ENCODE measurements around the gene HVCN1.
"Not testable (repeated sequence)": the region's sequence is repeated elsewhere in the genome, so short reads cannot be mapped to it uniquely, and the experiment has no call there.

The HVCN1 gene, protein sequence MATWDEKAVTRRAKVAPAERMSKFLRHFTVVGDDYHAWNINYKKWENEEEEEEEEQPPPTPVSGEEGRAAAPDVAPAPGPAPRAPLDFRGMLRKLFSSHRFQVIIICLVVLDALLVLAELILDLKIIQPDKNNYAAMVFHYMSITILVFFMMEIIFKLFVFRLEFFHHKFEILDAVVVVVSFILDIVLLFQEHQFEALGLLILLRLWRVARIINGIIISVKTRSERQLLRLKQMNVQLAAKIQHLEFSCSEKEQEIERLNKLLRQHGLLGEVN

GRCh38 chr12:110688446-110689280 is at the start of gene HVCN1:
HVCN1 (minus strand) TSS chr12:110689115; CDS start chr12:110683245, 5,870 bp downstream.
- no peak for DNase-seq (ENCODE audit: low read depth in 2 of 2, low spot score in 1 of 2)

- no peak for DNase-seq (ENCODE audit: low read depth in 2 of 2, low spot score in 1 of 2)
These were observed 48.6 kb upstream of the HVCN1 start for GRCh38 chr12:110737532-110737931.

DNA sequence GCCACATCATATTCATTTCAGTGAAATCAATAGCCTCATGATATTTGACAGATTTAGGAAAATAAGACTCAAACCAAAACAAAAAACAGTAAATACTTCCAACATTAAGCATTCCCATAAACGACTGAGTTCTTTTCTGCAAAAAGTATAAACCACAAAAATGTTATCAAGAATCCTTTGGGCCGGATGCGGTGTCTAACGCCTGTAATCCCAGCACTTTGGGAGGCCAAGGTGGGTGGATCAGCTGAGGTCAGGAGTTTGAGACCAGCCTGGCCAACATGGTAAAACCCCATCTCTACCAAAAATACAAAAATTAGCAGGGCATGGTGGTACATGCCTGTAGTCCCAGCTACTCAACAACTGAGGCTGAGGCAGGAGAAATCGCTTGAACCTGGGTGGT is 48.1 kb upstream of the HVCN1 start:
- DNase-seq (ENCODE audit: low read depth in 2 of 2, low spot score in 1 of 2): not testable (repeated sequence)

GRCh38 chr12:110733900-110734299 is 45.0 kb upstream of the HVCN1 start:
- no peak for DNase-seq (ENCODE audit: low read depth in 2 of 2, low spot score in 1 of 2)

- DNase-seq (ENCODE audit: low read depth in 2 of 2, low spot score in 1 of 2): no peak
These were observed 44.3 kb upstream of the HVCN1 start for GRCh38 chr12:110733089-110733715.

- no peak for DNase-seq (ENCODE audit: low read depth in 2 of 2, low spot score in 1 of 2)
These were observed 43.7 kb upstream of the HVCN1 start for GRCh38 chr12:110732572-110732971.

DNA sequence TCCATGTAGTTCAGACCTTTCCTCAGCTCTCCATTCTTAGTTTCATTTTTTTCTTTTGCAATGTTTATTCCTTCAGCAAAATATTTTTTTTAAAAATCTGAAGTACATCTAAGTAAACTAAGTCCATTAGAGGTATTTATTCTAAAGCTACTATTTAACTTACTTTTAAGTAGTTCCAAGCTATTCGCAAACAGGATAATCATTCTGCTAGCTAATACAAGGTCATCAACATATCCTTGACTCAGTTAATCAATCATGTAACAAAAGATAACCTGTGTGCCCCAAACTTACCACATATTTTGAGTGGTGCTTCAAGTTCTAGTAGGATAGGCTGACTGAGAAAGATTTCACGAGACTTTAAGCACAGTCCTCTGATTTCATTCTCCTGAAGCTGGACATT is 42.6 kb upstream of the HVCN1 start:
- no peak for DNase-seq (ENCODE audit: low read depth in 2 of 2, low spot score in 1 of 2)

DNA sequence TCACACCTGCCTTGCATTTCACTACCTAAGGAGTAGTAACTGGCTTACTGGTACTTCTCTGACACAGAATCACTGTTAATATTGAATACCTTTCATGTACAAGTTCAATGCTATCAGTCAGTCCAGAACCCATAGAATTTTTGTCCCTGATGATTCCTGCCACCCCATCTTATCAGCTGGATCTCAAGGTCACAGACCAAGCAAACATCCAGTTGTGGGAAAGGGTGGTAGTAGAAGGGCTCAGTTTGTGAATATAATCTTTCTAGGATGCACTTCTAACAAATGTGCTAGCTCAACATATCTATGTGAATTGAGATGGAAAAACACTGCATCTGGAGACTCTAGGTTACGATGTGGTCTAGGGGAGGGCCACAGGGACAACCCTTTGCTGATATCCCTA is 39.7 kb upstream of the HVCN1 start:
- DNase-seq (ENCODE audit: low read depth in 2 of 2, low spot score in 1 of 2): no peak

- DNase-seq (ENCODE audit: low read depth in 2 of 2, low spot score in 1 of 2): no peak
These were observed 37.9 kb upstream of the HVCN1 start for GRCh38 chr12:110726708-110727369.

DNA sequence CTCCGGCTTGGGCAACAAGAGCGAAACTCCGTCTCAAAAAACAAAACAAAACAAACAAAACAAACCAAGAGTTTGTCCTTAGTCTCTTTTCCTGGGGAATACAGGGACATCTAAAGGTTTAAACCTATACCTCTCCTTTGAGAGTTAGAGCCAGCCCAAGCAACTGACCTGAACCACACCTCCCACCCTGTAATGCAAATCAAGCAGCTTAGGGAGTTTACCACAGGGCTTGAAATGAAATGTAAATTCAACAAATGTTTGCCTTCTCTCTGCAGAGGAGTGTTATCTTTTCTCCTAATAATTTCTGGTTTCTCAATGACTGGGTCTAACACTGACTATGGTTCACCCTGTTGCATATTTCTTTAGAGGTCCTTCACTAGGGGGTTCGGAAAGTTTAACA is 37.1 kb upstream of the HVCN1 start:
- no peak for DNase-seq (ENCODE audit: low read depth in 2 of 2, low spot score in 1 of 2)

DNA sequence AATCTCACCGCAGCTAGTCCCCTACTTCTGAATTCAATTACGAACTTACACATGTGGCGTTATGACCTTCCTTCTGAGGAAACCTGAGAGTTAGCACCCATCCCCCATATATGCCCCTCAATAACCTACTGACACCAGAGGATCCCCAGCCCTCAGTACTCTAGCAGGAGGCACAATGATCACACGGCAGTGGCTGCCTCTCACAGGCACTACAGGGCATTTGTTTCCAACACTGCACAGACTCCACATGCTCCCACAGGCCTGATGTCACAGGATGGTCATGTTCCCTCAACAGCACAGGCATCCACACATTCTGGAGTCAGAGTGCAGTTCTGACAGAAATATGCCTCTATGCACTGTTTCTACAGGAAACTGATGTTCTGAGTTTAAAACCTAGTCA is 36.4 kb upstream of the HVCN1 start:
- no peak for DNase-seq (ENCODE audit: low read depth in 2 of 2, low spot score in 1 of 2)

GRCh38 chr12:110722892-110723291 is 34.0 kb upstream of the HVCN1 start:
- DNase-seq (ENCODE audit: low read depth in 2 of 2, low spot score in 1 of 2): not testable (repeated sequence)

DNA sequence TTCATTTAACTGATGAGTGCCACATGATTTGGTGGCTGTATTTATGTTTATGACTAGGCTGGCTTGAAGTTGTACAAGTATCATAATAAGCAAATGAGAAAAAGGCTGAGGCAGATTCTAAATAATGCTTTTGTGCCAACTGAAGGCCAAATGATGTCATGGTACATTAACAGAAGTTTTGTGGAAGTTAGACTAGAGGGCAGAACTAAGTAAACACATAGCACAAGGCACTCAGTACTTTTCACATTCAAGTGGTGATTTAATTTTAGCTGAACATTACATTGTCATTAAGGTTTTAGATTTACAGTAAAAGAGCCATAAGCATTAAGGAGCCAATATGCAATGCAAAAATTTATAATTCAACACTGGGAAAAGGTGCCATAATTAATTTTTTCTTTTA is 32.7 kb upstream of the HVCN1 start:
- no peak for DNase-seq (ENCODE audit: low read depth in 2 of 2, low spot score in 1 of 2)

DNA sequence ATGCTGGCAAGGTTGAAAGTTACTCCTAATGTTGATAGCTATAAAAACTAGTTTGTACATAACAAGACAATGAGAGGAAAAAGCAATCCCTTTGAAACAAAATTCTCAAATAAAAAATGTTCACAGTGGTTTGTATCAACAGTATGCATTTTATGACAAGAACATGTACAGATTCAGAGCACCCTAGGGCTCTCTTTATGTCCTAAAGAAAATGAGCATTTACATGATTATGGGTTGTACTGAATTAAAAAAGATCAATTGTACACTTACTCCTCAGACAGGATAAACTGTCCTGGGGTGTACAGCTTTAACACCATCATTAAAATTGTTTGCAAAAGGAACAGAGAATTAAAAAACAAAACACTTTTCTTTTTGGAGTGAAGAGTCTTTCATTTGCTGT is 31.6 kb upstream of the HVCN1 start:
- no peak for DNase-seq (ENCODE audit: low read depth in 2 of 2, low spot score in 1 of 2)

DNA sequence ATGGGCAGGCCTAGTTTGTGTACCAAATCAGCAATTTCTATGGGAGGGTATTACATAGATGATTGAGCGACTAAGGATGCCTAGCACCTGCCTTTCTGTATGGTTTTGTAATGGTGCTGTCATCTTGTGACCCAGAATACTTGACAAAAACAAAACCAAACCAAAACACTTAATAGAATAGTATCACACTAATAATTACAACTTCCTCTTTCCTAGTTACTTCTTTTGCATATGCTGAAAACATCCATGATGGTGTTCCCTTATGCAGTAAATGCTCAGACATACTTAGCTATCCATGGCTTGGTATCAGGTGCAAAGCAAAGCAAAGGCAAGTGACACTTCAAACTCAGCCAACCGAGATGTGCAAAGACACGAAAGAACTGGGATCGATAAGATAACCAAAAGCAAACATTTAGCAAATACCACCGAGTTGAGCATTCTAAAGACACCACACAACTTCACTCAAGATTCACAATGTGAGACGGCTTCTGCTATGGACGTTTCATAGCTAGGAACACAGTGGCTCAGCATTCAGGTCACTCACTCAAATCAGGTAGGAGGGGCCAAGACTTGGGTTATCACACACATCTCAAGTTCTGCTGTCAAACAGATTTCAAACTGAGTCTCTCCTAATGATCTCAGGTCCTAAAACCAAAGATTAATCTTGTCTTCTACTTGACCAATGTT is 29.4 kb upstream of the HVCN1 start:
- DNase-seq (ENCODE audit: low read depth in 2 of 2, low spot score in 1 of 2): no peak

- DNase-seq (ENCODE audit: low read depth in 2 of 2, low spot score in 1 of 2): no peak
These were observed 28.1 kb upstream of the HVCN1 start for GRCh38 chr12:110717037-110717436.

DNA sequence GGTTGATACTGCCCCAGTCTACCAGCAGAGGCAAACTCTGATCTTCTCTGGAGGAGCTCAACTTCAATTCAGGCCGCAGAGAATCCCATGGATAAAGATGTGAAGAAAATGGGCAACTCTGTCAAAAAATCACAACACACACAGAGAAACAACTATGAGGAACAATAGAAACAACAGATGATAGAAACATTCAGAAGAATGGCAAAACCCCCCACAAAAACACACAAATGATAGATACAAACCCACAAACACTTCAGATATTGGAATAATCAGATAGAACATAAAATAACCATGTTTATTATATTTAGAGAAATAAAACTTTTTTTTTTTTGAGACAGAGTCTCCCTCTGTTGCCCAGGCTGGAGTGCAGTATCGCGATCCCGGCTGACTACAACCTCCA is 20.0 kb upstream of the HVCN1 start:
- no peak for DNase-seq (ENCODE audit: low read depth in 2 of 2, low spot score in 1 of 2)

DNA sequence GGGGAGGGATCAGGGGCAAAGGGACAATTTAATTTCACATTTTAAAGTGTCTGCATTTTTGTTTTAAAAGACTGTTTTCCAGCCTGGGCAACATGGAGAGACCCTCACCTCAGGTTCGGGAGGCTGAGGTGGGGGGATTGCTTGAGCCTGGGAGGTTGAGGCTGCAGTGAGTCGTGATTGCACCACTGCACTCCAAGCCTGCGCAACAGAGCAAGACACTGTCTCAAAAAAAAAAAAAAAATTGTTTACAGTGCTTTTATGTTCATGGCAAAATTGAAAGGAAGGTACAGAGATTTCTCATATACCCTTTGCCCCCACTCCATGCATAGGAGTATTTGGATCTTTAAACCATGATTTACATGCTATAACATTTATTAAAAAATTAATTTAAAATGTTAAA is 16.4 kb upstream of the HVCN1 start:
- no peak for DNase-seq (ENCODE audit: low read depth in 2 of 2, low spot score in 1 of 2)

- DNase-seq (ENCODE audit: low read depth in 2 of 2, low spot score in 1 of 2): no peak
These were observed 15.8 kb upstream of the HVCN1 start for GRCh38 chr12:110704750-110705149.

DNA sequence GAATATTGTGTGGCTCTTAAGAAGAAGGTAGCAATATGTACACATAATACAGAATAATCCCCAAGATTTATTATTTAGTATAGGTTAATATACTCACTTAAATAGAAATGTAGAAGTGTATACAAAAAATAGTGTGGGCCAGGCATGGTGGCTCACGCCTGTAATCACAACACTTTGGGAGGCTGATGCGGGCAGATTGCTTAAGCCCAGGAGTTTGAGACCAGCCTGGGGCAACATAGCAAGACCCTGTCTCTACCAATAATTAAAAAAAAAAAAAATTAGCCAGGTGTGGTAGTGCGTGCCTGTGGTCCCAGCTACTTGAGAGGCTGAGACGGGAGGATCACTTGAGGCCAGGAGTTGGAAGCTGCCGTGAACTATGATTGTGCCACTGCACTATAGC is 15.3 kb upstream of the HVCN1 start:
- no peak for DNase-seq (ENCODE audit: low read depth in 2 of 2, low spot score in 1 of 2)

DNA sequence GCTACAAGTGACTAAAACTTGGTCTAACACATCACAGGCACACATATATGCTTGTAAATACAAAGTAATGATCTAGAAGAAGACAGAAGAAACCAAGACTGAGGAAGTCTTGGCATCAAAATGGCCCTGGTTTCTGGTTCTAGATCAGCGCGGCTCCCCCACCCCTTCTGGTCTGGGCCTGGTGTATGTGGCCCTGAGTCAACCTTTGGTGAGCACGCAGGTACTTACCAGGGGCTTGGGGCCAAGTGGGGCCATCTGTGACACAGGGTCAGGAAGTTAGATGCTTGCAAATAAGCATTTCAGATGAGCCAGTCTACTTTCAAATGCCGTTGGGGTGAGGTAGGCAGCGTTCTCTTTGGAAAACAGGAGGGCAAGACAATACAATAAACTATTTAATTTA is 13.2 kb upstream of the HVCN1 start:
- no peak for DNase-seq (ENCODE audit: low read depth in 2 of 2, low spot score in 1 of 2)
